Neutrophil (primary cell): ENCODE results near the gene RPL38.

Experiments
- H3K27ac ChIP-seq: fragments of 200-600 bp; sonication (generic); 2 replicates; pipeline ENCODE4 v1.5.1; 2016; ENCODE audit warnings: mild to moderate bottlenecking, moderate library complexity
- H3K27me3 ChIP-seq: fragments of 200-600 bp; sonication (generic); 2 replicates; pipeline ENCODE4 v1.6.0; 2016; ENCODE audit warnings: mild to moderate bottlenecking
- H3K36me3 ChIP-seq: fragments of 200-600 bp; sonication (generic); 2 replicates; pipeline ENCODE4 v1.5.1; 2017
- H3K4me1 ChIP-seq, 2 experiments: fragments of 200-600 bp in 1 of 2; sonication (generic) in 1 of 2; 1 replicate in 1 of 2; 2 replicates in 1 of 2; pipeline versions ENCODE4 v1.5.1 to v1.6.1; 2013 to 2016; ENCODE audit warnings: low read depth in 1 of 2, low read length in 1 of 2, mild to moderate bottlenecking in 1 of 2, moderate library complexity in 1 of 2; ENCODE audit not compliant: control insufficient read depth in 1 of 2, insufficient read depth in 1 of 2
- H3K4me3 ChIP-seq, 2 experiments: fragments of 200-600 bp in 1 of 2; sonication (generic) in 1 of 2; 1 replicate in 1 of 2; 2 replicates in 1 of 2; pipeline ENCODE4 v1.5.1; 2013 to 2016; ENCODE audit warnings: low read depth in 1 of 2, low read length in 1 of 2, mild to moderate bottlenecking in 1 of 2, moderate library complexity in 1 of 2
- H3K9me3 ChIP-seq: fragments of 200-600 bp; sonication (generic); 2 replicates; pipeline ENCODE4 v1.5.1; 2016
- TF ChIP-seq, protein P1 (sequence below): fragments of 200-600 bp; sonication (generic); IDR thresholded peaks from 2 replicates; pipeline ENCODE4 v1.5.1; 2016; ENCODE audit warnings: antibody characterized with exemption

RPL38 gene

DNA sequence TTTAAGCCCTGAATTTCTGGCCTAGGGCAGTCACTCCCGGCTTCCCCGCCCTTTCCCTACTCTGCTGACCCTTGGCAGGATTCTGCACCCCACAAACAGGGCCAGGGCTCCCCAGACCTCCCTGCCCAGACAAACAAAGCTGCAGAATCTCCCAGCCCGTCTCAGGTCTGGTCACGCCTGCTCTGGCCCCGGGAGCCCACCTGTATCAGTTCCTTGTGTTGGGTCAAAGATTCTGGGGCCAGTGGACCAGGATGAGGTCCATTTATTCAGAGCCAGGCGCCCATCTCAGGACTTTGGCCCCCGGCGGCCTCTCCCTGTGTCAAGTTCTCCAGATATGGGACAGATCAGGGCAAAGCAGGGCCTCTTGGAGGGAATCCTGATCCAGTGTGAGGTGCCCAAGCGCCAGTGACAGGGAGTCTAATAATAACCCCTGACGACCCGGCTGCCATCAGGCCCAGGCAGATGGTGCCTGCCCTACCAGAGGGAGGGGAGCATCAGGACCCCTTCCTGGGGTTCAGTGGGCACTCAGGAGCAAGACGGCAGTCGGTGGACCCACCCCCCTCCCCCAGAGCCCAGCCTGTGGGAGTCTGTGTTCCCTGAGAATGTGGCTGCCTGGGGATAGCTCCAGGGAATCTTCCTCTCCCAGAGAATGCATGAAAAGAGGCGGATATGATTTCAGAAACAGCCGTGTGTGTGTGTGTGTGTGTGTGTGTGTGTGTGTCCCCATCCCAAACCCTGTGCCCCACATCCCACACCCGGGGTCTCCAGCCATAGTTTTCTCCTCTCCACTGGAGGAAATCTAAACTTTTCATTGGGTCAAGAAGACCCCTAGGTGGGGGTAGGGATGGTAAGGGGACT lies 11.2 kb downstream of the RPL38 start:
- TF ChIP-seq, protein P1, sequence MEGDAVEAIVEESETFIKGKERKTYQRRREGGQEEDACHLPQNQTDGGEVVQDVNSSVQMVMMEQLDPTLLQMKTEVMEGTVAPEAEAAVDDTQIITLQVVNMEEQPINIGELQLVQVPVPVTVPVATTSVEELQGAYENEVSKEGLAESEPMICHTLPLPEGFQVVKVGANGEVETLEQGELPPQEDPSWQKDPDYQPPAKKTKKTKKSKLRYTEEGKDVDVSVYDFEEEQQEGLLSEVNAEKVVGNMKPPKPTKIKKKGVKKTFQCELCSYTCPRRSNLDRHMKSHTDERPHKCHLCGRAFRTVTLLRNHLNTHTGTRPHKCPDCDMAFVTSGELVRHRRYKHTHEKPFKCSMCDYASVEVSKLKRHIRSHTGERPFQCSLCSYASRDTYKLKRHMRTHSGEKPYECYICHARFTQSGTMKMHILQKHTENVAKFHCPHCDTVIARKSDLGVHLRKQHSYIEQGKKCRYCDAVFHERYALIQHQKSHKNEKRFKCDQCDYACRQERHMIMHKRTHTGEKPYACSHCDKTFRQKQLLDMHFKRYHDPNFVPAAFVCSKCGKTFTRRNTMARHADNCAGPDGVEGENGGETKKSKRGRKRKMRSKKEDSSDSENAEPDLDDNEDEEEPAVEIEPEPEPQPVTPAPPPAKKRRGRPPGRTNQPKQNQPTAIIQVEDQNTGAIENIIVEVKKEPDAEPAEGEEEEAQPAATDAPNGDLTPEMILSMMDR, result no peak
- H3K4me1 ChIP-seq, result peaks cover 29% of the 10 kb centered on the region in 2 experiments
- no peaks in the 10 kb centered on the region for H3K9me3 ChIP-seq
- peak overlapping the region in 1 of 2 experiments; percentile 73 for H3K4me3 ChIP-seq
- peaks cover 59% of the 10 kb centered on the region for H3K27me3 ChIP-seq
- H3K27ac ChIP-seq, result no peak overlapping the region
- H3K36me3 ChIP-seq, result peaks cover 6% of the 10 kb centered on the region

DNA sequence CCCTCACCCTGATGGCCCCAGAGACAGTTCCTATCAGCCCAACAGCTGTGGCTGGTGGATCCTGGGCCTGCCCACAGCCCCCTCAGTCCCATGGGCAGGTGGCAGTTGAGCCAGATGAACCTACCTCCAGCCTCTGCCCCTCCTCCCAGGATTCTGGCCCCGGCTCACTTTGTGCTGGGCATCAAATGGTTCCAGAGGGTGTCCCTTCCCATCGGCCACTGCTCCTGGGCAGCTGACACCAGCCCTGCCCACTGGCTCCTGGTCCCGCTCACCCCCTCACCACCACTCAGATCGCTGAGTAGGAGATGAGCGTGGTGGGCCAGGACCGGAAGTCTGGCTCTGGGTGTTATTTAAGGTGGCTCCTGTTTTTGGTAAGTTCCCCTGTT lies 11.9 kb downstream of the RPL38 start:
- TF ChIP-seq, protein P1, result no peak
- Histone ChIP-seq H3K27ac (no peak overlapping the region), H3K4me3 (no peak overlapping the region), H3K36me3 (no peaks in the 10 kb centered on the region), H3K4me1 (peaks cover 29% of the 10 kb centered on the region in 2 experiments), H3K9me3 (no peaks in the 10 kb centered on the region), H3K27me3 (peaks cover 59% of the 10 kb centered on the region)

DNA sequence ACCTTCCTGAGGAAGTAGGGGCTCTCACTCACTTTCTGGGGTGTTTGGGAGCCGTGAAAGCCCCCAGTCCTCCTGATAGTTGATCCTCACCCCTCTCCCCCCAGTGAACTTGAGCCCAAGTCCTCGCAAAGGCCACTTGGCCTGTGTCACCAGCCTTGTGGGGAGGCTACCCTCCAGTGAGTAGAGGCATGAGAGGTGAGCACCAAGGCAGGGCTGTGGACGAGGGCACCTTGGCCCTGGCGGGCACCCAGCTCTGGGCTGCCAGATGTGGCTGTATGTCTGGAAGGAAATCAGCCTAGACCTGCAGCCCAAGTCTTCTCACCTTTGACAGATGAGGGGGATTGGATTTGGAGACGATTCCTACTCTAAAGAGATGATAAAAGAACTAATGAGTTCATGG lies 13.0 kb downstream of the RPL38 start:
- TF ChIP-seq, protein P1, result no peak
- Histone ChIP-seq H3K4me3 (no peak overlapping the region), H3K27me3 (peaks cover 55% of the 10 kb centered on the region), H3K27ac (no peak overlapping the region), H3K9me3 (no peaks in the 10 kb centered on the region), H3K36me3 (no peaks in the 10 kb centered on the region), H3K4me1 (peaks cover 29% of the 10 kb centered on the region in 2 experiments)

DNA sequence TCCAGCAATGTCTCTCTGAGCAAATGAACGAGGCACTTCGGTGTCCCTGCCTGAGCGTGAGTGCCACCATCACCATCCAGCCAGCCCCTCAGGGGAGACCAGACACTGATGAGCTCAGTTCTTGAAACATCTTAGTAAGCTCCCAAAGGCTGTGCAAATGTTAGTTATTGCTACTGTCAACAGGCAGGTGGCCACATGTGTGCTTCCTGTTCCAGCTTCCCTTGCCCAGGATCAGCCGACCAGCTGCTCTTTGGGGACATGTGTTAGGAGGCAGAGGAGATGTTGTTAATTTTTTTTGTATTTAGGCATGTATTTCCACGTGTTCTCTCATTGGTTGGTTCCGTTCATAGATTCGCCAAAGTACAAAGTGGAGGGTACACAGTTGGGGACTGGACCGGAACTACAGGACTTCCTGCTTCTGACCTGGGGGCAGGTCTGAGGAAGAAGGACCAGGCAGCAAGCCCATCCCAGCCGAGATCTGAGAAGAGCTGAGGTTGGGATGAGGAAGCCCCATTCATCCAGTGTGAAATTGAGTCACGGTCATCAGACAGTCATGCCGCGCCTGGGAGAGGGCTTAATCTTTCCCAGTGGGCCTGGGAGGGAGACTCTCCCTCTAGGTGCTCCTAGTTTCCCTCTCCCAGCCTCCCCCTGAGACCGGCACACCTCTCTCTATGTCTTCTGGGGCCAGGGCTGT lies 13.7 kb downstream of the RPL38 start:
- TF ChIP-seq, protein P1, result no peak
- peaks cover 22 to 23% of the 10 kb centered on the region in 2 experiments for H3K4me1 ChIP-seq
- peaks cover 48% of the 10 kb centered on the region for H3K27me3 ChIP-seq
- no peak overlapping the region for H3K27ac ChIP-seq
- no peak overlapping the region for H3K4me3 ChIP-seq
- no peaks in the 10 kb centered on the region for H3K36me3 ChIP-seq
- H3K9me3 ChIP-seq, result no peaks in the 10 kb centered on the region

DNA sequence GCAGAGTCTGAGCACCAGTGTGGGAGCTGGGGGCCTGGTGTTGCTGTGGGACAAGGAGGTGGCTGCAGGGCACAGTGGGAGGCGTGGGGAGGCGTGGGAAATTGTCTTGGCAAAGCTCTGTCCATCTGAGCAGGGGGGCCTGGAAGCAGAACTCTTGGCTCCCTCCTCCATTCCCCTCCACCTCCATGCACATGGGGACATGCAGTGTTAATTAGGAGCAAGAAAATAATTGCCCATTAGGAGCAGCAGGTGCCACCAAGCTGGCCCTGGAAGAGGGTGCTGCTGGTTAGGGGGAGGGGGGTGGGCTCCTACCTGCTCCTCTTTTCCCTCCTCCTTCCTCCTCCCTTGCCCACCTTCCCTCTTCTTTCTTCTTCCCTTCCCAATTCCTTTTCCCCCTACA lies 14.4 kb downstream of the RPL38 start:
- Histone ChIP-seq H3K9me3 (no peaks in the 10 kb centered on the region), H3K36me3 (no peaks in the 10 kb centered on the region), H3K27ac (no peak overlapping the region), H3K27me3 (peaks cover 41% of the 10 kb centered on the region), H3K4me1 (peaks cover 15 to 16% of the 10 kb centered on the region in 2 experiments), H3K4me3 (no peak overlapping the region)
- TF ChIP-seq, protein P1, result no peak
